HG02798 (cell line): ENCODE results near the gene ABCB8.
"Not testable (repeated sequence)": the region's sequence is repeated elsewhere in the genome, so short reads cannot be mapped to it uniquely, and the experiment has no call there.

ENCODE experiments used
- ATAC-seq: cut with Tn5 transposase; IDR thresholded peaks from one replicate; pipeline ENCODE4 v1.9.1; 2021; ENCODE audit warnings: mild to moderate bottlenecking; ENCODE audit not compliant: unreplicated experiment, poor library complexity

Gene ABCB8

DNA sequence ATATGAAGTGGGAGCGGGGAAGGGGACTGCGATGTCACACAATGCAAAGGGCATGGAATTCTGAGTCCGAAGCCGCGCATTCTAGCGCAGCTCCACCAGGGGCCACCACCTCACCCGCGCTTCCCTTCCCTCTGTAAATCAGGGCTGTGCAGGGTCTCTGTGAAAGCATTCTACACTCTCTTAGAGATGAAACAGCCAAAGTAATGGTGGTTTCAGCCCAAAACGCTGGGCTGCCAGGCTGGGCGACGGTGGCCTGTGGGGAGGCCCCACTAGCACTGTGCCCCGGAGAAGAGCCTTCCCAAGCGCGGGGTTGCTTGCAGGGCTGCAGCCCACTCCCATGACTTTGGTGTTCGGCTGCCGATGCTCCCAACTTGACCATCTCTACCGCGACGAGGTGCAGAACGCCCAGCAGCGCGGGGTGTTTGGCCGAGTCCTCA is 15.3 kb upstream of the ABCB8 start:
- ATAC-seq = no peak

DNA sequence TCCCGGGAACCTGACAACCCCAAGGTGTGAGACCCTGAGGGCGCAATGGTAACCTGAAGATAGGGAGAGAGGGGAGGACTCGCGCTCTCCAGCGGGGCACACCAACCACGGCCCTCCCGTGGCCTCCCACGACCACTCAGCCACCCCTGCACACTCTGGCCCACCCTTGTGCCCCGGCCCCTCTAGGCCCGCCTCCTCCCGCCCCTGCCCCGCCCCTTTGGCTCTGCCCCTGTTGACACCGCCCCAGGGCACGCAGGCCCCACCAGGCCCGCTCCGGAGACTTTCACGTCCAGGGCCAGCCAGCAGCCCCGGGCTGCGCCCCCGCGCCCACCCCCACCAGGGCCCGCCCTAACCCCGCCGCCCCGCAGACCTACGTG is 14.9 kb upstream of the ABCB8 start:
- ATAC-seq = no peak

GRCh38 chr7:151013733-151014497 is 14.3 kb upstream of the ABCB8 start:
- ATAC-seq = peak; percentile 52

DNA sequence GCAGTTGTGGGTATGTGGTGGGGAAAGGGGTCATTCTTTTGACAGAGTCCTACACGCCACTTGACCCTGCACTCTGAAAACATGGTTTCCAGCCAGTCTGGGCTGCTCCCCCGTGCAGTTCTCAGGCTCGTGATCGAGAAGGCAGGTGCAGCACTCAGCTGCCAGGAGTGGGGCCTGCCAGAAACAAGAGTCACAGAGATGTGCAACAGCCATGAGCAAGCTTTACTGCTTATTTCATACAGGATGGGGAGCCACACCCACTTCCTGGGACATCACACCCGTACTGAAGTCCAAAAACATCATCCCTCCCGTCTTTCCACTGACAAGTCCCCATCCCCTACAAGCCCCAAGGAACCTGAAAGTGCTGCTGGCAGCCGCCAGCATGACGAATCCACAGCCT is 13.3 kb upstream of the ABCB8 start:
- ATAC-seq = no peak

GRCh38 chr7:151015967-151016366 is 12.3 kb upstream of the ABCB8 start:
- ATAC-seq = no peak

GRCh38 chr7:151016505-151016904 is 11.7 kb upstream of the ABCB8 start:
- ATAC-seq = no peak

DNA sequence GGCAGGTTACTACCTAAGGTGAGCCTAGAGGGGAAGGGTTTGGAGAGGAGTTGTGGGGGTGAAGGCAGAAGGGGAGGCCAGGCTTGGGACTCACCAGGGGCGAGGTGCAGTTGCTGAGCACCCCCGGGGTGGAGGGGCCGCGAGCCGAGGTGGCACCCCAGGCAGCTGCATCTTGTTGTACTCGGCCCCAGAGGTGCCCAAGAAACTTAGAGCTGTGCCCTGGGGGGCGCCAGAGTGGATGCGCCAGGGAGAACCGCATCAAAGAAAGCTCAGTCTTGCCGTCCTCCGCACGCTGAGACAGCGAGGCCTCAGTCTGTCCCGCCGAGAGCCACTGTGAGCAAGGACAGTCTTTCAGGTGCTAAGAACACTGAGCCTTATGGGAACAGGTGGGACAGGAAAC is 11.3 kb upstream of the ABCB8 start:
- ATAC-seq = no peak

DNA sequence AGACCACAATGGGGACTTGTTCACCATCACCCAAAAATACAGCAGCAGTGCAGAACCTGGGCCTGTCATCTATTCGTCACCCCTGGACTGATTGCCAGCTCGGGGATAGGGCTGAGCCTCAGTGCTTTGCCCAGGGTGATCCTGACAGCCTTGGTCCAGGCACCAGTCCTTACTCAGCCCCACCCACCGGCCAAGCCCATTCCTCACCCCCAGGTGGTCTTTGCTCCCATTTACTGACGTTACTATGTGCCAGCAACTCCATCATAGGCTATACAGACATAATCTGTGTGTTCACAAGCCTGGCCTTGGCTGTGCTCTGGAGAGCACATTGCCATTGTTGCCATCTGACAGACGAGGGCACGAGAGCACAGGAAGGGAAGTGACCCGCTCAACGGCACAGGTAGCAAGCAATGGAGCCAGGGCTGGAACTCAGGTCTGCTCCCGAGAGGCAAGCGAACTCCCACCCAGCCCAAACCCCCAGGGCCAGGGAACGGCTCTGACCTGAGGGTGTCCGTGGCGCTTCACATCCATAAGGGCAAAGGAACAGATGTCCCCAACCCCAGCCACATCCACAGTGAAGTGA is 10.8 kb upstream of the ABCB8 start:
- no peak for ATAC-seq

- ATAC-seq = peak; percentile 61
Observed at GRCh38 chr7:151017953-151018420, 10.3 kb upstream of the ABCB8 start.

DNA sequence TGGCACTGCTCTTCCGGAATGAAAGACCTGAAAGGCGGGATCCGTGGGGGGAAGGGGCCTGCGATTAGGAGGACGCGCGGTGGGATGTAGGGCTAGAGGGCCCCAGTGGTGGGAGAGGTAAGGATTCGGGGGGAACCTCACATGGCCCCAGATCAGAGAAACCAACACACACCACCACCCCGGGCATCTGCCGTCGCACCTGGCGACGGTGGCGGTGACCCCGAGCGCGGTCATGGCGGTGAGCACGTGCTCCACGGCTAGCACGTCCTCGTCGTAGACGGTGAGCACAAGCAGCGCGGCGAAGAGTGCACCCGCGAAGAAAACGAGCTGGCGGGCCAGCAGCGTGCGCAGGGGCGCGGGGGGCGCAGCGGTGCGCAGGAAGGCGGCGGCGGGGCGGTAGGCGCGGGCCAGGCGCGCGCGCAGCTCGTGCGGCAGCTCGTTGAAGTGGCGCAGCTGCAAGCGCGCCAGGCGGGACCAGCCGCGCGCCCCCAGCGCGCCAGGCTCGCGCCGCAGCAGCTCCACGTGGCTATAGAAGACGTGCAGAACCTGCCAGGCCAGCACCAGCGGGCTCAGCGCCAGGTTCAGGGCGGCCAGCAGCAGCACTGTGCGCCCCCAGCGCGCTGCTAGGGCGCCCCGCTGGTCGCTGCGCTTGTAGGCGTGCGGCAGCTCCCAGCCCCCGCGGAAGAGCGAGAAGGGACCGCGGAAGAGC is 9.7 kb upstream of the ABCB8 start:
- ATAC-seq = no peak

- no peak for ATAC-seq
Observed at GRCh38 chr7:151019130-151019447, 9.2 kb upstream of the ABCB8 start.

DNA sequence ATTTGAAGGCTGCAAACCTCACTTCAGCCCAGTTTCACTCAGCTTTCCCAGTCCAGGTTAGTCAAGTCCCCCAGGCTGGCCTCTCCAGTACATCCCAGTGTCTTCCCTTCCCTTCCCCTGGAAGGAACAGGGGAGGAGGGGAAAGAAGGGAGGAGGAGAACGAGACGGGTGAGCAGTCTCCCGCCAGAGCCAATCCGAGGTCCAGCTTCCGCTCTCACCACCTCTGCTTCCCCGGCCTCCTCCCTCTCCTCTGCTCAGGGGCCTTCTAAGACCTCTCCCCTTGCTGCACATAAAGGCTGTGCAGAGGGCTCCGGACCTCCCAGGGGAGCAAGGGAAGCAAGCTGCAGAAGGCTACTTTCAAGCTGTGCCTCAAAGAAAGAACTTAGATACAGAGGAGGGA is 8.0 kb upstream of the ABCB8 start:
- no peak for ATAC-seq

DNA sequence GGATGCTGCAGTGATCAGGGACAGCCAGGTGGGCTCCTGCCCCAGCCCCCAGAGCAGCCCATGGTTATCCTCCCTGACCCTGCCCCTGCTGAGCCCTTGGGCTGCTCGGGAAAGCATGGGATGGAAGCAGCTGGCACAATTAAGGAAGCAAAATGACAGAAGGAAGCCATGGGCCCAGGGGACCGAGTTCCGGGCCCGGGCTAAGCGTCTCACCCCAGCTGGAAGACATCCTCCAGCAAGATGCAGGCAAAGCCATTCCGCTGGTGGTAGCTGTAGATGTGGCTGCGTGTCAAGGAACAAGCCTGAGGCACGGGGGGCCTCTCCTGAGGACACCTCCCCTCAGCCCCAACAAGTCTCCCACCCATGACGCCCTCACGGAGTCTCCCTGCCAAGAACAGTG is 5.0 kb upstream of the ABCB8 start:
- ATAC-seq = no peak

GRCh38 chr7:151024435-151025056 is 3.7 kb upstream of the ABCB8 start, which contains the start of gene ATG9B:
TSS of gene ATG9B (minus strand) at chr7:151024494. CDS start at chr7:151024423, 71 bp downstream.
- no peak for ATAC-seq

DNA sequence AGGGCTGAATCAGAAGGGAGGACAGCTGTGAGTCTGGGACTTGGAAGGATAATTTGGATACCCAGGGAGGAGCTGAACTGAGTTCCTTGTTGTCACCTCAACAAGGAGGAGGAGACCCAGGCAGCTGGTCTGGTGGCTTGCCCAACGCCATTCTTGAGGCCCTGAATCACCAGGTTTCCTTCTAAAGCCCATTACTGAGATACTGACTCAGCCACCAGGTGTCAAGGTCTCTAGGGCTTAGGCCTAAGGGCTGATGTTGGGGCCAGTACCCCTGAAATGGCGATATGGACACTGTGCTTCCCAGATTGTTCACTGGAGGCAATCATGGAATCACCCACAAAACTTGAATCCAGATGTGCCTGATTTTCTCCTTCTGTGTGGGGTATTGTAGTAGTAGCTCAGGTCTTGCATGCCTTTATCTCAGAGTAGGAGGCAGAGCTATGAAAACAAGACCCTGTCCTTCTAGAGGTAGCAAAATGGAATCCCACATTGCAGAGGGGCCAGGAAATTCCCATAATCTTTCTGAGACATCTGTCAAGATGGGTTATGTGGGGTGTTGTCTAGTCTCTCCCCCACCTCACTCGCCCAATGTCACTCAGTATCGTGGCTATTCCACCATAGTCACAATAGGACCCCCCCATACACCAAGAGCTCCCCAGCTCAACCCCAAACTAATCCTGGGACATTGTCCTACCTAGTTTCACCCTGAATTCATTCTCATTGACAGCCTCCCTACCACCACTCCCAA is 2.2 kb upstream of the ABCB8 start:
- ATAC-seq = no peak

DNA sequence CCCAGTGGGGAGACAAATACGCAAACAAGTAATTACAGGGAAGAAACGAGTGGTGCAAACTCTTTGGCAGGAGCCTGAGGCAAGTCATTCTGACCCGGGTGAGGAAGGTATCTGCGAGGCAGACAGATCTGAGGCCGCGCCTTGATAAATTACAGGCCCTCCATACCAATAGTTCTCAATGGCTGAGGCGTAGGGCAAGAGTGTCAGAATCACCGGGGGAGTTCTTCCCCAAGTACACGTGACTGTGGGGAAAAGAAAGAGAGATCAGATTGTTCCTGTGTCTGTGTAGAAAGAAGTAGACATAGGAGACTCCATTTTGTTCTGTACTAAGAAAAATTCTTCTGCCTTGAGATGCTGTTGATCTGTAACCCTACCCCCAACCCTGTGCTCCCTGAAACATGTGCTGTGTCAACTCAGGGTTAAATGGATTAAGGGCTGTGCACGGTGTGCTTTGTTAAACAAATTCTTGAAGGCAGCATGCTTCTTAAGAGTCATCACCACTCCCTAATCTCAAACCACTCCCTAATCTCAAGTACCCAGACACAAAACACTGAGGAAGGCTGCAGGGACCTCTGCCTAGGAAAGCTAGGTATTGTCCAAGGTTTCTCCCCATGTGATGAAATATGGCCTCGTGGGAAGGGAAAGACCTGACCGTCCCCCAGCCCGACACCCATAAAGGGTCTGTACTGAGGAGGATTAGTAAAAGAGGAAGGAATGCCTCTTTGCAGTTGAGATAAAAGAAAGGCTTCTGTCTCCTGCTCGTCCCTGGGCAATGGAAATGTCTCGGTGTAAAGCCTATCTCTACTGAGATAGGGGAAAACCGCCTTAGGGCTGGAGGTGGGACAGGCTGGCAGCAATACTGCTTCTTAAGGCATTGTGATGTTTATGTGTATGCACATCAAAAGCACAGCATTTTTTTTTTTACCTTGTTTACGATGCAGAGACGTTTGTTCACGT is 1.2 kb upstream of the ABCB8 start:
- ATAC-seq = not testable (repeated sequence)

DNA sequence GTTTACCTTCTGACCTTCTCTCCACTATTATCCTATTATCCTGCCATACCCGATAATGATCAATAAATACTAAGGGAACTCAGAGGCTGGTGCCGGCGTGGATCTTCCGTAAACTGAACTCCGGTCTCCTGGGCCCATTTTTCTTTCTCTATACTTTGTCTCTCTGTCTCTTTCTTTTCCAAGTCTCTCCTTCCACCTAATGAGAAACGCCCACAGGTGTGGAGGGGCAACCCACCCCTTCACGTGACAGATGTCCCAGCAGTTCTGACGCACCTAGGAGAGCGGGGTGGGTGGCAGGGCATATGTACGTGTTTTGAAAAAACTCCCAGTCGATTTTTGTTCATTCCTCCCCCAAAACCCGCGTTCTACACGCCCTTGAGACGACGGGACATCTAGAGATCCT is 521 bp upstream of the ABCB8 start:
- ATAC-seq = not testable (repeated sequence)

DNA sequence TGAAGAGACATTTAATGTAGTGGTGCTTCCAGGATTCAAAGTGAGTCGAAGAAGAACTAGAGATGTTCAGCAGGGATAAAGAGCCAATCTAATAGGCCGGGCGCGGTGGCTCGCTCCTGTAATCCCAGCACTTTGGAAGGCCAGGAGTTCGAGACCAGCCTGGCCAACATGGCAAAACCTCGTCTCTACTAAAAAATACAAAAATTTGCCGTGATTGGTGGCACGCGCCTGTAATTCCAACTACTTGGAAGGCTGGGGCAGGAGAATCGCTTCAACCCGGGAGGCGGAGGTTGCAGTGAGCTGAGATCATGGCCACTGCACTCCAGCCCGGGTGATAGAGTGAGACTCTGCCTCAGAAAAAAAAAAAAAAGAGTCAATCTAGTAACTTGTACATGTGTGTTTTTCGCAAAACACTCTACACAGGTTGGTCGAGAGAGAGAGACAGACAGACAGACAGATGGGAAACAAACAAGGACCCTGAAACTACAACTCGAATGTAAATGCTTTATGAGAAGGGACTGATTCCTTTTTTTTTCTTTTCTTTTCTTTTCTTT is 775 bp downstream of the ABCB8 start:
- no peak for ATAC-seq

DNA sequence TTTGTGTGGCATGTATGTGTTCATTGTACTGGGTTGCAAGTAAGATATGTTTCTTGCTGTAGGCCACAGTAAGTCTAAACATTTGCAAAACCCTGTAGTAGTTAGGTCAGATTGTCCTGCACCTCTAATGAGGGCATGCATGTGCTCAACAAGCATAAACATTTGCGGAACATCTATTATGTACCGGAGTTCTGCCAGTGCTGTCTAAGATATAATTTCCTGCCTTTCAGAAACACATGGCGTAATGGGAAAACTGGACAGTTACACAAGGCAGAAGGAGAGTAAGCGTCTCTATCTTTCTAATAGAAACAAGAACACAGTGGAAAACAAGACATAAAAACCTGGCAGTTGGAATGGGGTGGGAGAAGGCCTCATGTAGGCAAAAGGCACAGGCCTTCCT is 2.8 kb downstream of the ABCB8 start:
- no peak for ATAC-seq
